Lower leg skin (tissue), 3 donors: Measurements from ENCODE around the gene CLMP.

Experiments used
- POLR2A ChIP-seq, 2 donors: fragments of 450-650 bp; IDR thresholded peaks; one replicate each; pipeline ENCODE4 v1.6.1; 2016 to 2017; ENCODE audit warnings: antibody characterized with exemption in 2 of 2, mild to moderate bottlenecking in 1 of 2, moderate library complexity in 1 of 2
- TF ChIP-seq, protein P1 (sequence below), 3 donors: fragments of 450-650 bp; IDR thresholded peaks; one replicate each; pipeline ENCODE4 v1.5.1; 2016; ENCODE audit warnings: antibody characterized with exemption in 3 of 3, mild to moderate bottlenecking in 3 of 3, moderate library complexity in 2 of 3

DNA sequence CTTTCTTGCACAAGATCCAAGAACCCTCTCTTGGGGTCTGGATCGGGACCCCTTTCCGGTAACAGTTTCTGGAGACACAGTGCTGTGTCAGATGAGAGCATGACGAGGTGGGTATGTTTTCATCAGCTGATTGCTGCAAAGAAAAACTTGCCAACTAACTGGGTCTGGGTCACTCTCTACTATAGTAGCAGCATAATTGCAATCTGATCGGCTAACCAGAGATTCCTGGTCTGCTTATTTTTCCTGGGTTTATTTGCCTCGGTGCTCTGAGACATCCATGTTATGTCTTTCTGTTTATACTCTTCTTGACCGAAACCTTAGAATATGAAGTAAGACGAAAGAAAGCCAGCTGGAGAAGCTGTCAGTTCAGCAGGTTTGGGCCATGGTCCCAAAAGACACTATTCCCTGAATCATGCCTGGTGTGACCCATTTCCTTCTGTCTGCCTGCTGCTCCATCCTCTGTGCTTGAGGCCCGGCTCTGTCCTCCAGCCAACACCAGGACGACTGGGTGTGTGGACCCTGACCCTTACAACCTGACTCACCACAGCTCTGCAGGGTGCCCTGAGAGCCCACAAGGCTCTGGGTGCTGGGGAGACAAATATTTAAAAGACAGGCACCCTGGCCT is 24.1 kb upstream of the CLMP start:
- TF ChIP-seq, protein P1, sequence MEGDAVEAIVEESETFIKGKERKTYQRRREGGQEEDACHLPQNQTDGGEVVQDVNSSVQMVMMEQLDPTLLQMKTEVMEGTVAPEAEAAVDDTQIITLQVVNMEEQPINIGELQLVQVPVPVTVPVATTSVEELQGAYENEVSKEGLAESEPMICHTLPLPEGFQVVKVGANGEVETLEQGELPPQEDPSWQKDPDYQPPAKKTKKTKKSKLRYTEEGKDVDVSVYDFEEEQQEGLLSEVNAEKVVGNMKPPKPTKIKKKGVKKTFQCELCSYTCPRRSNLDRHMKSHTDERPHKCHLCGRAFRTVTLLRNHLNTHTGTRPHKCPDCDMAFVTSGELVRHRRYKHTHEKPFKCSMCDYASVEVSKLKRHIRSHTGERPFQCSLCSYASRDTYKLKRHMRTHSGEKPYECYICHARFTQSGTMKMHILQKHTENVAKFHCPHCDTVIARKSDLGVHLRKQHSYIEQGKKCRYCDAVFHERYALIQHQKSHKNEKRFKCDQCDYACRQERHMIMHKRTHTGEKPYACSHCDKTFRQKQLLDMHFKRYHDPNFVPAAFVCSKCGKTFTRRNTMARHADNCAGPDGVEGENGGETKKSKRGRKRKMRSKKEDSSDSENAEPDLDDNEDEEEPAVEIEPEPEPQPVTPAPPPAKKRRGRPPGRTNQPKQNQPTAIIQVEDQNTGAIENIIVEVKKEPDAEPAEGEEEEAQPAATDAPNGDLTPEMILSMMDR (IDR thresholded peaks at IDR 0.05) = no peak
- no peak for TF ChIP-seq POLR2A (IDR thresholded peaks at IDR 0.05)
